Fibroblast of villous mesenchyme (primary cell): ENCODE data around the gene B9D1. TPM values are rescaled to one million over a fixed set of nuclear protein-coding genes. Genes with fewer than 3 reads are reported as not detected.

ENCODE experiments used
- DNase-seq: peaks from one replicate; pipeline ENCODE4 v3.0.0-alpha.2; 2010; ENCODE audit warnings: low read depth
- H3K4me3 ChIP-seq: 2 replicates; pipeline ENCODE4 v1.5.1; 2011; ENCODE audit warnings: low read depth, mild to moderate bottlenecking, low read length
- total RNA-seq: library from RNA; depleted of rRNA; stranded (reverse); fragments of >200 nt; gene quantifications from 2 replicates; pipeline ENCODE4 v1.2.3, GENCODE V29; 2012
- TF ChIP-seq, protein P1 (sequence below): IDR thresholded peaks from 2 replicates; pipeline ENCODE4 v1.5.1; 2012; ENCODE audit warnings: low read depth, mild to moderate bottlenecking, low read length; ENCODE audit not compliant: insufficient read depth

Gene B9D1
- total RNA-seq, 1 donor, result 40.2 TPM

DNA sequence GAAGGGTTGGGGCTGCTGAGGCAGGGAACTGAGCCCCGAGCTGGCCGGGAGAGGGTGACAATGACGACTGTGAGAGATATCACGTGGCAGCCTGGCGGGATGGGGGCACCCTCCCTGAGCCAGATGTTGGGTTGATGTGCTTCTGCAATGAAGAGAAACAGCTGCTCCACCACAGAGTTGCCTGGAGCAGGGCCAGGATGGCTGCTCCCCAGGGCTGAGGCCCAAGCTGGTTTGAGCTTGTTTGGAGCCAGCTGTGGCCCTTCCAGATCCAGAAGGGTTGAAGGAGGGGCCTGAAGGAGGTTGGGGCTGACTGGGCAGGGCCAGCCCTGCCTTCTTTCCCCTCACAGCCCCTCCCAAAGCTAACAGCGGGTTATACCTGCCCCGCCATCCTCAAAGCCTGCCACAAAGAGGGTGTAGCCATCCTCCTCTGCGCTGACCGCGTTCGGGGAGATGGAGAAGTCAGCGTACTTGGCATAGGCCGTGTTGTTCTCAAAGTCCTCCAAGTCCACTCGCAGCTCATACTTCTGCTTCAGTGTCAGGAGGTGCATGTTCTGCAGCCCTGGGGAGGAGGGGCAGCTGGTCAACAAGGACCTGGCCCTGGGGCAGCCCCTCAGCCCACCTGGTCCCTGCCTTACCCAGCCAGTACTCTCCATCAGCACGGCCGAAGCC is 22.3 kb upstream of the B9D1 start:
- peak; percentile 97 for DNase-seq
- TF ChIP-seq, protein P1, sequence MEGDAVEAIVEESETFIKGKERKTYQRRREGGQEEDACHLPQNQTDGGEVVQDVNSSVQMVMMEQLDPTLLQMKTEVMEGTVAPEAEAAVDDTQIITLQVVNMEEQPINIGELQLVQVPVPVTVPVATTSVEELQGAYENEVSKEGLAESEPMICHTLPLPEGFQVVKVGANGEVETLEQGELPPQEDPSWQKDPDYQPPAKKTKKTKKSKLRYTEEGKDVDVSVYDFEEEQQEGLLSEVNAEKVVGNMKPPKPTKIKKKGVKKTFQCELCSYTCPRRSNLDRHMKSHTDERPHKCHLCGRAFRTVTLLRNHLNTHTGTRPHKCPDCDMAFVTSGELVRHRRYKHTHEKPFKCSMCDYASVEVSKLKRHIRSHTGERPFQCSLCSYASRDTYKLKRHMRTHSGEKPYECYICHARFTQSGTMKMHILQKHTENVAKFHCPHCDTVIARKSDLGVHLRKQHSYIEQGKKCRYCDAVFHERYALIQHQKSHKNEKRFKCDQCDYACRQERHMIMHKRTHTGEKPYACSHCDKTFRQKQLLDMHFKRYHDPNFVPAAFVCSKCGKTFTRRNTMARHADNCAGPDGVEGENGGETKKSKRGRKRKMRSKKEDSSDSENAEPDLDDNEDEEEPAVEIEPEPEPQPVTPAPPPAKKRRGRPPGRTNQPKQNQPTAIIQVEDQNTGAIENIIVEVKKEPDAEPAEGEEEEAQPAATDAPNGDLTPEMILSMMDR, result no peak
- peak overlapping the region; percentile 67 for H3K4me3 ChIP-seq

DNA sequence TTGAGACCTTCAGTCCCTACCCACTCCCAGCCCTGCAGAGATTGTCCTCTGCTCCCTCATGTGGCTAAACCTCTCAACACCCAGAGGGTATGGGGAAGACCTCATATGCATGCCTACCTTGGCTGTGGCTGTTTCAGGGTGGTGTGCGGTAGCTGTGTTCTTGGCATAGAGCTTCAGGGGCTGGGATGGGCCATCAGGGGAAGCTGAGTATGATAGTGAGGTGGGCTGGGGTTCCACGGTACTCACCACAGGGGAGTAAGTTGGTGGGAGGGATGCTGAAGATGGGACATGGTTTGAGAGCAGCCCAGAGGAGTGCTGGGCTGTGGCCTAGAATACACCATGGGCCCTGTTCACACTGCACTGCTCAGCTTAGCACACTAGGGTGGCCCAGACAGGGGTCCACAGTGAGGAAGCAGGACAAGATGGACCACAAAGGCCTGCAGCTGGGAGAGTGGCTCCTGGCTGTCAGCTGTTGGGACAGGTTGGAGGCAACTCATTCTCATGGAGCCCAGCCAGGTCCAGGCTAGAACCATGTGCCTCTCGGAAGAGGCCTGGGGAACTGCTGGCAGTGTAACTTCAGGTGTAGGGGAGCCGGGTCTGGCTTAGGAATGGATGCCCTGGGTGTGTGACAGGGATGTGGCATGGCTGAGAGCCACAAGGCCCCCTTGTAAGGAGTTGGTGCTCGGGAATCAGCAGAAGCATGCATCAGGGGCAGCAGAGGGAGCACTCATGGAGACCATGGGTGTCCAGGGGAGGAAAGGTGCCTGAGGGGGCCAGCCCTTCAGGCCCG is 21.4 kb upstream of the B9D1 start:
- TF ChIP-seq, protein P1, result no peak
- no peak overlapping the region for H3K4me3 ChIP-seq
- DNase-seq, result no peak

DNA sequence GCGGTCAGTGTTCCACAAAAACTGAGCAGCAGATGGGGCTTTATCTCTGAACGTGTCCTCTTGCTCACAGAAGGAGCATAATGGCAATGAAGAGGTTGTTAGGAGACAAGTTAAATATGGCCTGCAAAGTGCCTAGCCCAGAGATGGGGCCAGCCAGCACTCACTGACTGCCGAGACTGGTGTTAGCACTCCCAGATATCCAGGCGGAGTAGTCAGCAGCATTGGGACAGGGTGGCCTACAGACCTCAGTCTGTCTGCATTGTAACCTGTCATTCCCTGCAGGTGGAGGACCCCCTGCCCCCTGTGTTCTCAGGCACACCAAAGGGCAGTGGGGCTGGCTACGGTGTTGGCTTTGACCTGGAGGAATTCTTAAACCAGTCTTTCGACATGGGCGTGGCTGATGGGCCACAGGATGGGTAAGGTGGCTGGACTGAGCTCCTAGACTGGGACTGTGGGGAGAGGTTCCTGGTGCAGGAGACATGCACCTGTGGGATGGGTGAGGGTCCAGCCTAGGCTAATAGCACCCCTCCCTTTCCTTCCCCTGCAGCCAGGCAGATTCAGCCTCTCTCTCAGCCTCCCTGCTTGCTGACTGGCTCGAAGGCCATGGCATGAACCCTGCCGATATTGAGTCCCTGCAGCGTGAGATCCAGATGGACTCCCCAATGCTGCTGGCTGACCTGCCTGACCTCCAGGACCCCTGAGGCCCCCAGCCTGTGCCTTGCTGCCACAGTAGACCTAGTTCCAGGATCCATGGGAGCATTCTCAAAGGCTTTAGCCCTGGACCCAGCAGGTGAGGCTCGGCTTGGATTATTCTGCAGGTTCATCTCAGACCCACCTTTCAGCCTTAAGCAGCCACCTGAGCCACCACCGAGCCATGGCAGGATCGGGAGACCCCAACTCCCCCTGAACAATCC is 20.3 kb upstream of the B9D1 start:
- no peak for DNase-seq
- TF ChIP-seq, protein P1, result no peak
- no peak overlapping the region for H3K4me3 ChIP-seq

DNA sequence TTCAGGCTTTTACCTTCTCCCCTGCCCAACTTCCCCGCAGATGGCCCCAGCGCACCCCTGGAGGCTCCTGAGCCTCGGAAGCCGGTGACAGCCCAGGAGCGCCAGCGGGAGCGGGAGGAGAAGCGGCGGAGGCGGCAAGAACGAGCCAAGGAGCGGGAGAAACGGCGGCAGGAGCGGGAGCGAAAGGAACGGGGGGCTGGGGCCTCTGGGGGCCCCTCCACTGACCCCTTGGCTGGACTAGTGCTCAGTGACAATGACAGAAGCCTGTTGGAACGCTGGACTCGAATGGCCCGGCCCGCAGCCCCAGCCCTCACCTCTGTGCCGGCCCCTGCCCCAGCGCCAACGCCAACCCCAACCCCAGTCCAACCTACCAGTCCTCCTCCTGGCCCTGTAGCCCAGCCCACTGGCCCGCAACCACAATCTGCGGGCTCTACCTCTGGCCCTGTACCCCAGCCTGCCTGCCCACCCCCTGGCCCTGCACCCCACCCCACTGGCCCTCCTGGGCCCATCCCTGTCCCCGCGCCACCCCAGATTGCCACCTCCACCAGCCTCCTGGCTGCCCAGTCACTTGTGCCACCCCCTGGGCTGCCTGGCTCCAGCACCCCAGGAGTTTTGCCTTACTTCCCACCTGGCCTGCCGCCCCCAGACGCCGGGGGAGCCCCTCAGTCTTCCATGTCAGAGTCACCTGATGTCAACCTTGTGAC is 19.4 kb upstream of the B9D1 start:
- no peak overlapping the region for H3K4me3 ChIP-seq
- TF ChIP-seq, protein P1, result no peak
- DNase-seq, result no peak

DNA sequence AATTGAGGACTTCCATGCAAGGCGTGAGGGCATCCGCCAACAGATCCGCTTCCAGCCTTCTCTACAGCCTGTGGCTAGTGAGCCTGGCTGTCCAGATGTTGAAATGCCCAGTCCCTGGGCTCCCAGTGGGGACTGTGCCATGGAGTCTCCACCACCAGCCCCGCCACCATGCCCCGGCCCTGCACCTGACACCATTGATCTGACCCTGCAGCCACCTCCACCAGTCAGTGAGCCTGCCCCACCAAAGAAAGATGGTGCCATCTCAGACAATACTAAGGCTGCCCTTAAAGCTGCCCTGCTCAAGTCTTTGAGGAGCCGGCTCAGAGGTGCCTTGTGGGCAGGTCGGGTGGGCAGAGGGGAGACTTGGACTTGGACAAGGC is 18.8 kb upstream of the B9D1 start:
- TF ChIP-seq, protein P1, result no peak
- no peak overlapping the region for H3K4me3 ChIP-seq
- no peak for DNase-seq
